GM19463 (cell line): ENCODE data around the gene RESF1.
"Not testable (repeated sequence)": the region's sequence is repeated elsewhere in the genome, so short reads cannot be mapped to it uniquely, and the experiment has no call there.

ENCODE experiments used
- ATAC-seq: cut with Tn5 transposase; IDR thresholded peaks from one replicate; pipeline ENCODE4 v1.9.1; 2021; ENCODE audit warnings: mild to moderate bottlenecking, moderate library complexity; ENCODE audit not compliant: unreplicated experiment

The RESF1 gene, protein sequence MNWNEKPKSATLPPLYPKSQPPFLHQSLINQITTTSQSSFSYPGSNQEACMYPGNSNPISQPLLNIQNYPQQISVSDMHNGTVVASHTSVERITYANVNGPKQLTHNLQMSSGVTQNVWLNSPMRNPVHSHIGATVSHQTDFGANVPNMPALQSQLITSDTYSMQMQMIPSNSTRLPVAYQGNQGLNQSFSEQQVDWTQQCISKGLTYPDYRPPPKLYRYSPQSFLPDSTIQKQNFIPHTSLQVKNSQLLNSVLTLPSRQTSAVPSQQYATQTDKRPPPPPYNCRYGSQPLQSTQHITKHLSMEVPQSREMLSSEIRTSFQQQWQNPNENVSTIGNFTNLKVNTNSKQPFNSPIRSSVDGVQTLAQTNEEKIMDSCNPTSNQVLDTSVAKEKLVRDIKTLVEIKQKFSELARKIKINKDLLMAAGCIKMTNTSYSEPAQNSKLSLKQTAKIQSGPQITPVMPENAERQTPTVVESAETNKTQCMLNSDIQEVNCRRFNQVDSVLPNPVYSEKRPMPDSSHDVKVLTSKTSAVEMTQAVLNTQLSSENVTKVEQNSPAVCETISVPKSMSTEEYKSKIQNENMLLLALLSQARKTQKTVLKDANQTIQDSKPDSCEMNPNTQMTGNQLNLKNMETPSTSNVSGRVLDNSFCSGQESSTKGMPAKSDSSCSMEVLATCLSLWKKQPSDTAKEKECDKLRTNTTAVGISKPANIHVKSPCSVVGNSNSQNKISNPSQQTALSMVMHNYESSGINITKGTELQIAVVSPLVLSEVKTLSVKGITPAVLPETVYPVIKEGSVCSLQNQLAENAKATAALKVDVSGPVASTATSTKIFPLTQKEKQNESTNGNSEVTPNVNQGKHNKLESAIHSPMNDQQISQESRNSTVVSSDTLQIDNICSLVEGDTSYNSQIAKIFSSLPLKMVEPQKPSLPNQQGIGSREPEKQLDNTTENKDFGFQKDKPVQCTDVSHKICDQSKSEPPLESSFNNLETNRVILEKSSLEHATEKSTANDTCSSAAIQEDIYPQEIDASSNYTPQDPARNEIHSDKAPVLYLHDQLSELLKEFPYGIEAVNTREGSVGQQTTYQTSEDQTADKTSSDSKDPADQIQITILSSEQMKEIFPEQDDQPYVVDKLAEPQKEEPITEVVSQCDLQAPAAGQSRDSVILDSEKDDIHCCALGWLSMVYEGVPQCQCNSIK (N-terminal part only)

DNA sequence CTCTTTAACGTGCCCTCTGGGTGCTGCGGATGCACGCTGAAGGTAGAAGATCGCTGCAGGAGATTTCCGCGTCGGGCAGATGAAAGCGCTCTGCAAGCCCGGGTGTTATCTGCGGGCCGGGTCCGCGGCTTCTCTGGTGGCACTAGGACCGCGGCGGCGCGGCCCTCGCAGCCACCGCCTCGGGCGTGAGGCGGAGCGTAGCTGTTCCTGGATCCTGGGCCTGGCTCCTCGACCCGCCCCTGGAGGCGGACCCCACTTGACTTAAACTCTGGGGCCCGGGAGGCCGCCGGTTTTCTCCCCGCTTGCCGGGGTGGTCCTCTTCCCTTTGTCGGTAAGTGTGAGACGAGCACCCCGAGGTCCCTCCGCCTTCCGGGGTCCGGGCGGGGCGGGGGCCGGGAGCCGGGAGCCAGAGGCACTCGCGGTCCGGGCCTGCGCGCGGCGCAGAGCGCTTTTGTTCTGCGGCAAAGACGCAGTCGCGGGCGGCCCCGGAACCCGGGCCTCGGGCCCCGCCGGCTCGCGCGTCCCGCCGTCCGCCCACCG is at the start of gene RESF1:
Gene RESF1, plus strand, starts transcription at position 255 of the 540 bp plus-strand sequence. CDS start 21,541 bp downstream, outside the sequence.
- ATAC-seq, result peak; percentile 93

DNA sequence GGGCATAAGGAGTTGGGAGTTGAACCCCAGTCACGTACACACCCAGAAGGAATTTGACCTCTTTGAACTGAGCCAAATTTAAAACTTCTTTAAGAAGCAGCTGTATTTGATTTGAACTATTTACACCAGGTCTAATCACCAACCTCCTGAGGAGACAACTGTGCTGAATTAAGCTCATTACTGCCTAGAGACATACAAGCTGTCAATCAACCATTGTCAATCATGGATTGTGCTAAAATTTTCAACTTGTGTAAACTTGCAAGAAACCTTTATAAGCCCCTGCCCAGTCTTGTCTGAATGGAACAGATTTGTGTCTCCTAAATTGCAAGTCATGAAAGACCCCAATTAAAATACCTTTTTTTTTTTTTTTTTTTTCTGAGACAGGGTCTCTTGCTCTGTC is 44.3 kb upstream of the RESF1 start:
- ATAC-seq, result no peak

GRCh38 chr12:31915446-31915845 is 43.8 kb upstream of the RESF1 start:
- no peak for ATAC-seq

DNA sequence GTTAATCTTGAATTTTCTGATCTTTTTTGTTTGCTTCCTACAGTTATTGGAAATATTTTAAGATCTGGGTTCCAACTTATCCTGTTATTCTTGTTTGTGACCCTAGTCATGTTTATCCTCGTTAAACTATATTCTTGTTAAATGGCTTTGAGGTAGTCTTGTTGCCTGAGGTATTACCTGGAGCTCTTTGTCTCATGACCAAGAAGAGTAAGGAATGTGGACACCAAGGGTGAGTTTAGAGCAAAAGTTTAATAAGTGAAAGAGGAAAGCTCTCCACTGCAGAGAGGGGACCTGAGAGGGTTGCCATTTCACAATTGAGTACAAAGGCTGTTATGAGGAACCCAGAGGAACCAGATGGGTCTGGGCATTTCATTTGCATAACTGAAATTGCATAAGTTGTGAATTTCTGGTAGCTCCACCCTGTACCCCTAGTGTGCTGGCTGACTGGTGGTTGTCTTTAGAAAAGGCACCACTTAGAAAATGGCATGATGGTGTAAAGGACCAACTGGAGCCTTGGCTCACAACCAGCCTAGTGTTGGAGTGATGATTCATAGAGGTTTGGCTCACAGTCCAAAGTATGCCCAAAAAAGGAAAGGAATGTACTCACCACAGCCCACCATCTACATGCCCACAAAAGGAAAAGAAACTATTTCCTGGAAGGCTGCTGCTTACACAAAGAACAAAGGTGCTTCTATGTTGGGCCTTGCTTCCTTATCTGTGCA is 36.7 kb upstream of the RESF1 start:
- ATAC-seq, result no peak

- ATAC-seq, result no peak
Measured at GRCh38 chr12:31923063-31923412, 36.2 kb upstream of the RESF1 start.

DNA sequence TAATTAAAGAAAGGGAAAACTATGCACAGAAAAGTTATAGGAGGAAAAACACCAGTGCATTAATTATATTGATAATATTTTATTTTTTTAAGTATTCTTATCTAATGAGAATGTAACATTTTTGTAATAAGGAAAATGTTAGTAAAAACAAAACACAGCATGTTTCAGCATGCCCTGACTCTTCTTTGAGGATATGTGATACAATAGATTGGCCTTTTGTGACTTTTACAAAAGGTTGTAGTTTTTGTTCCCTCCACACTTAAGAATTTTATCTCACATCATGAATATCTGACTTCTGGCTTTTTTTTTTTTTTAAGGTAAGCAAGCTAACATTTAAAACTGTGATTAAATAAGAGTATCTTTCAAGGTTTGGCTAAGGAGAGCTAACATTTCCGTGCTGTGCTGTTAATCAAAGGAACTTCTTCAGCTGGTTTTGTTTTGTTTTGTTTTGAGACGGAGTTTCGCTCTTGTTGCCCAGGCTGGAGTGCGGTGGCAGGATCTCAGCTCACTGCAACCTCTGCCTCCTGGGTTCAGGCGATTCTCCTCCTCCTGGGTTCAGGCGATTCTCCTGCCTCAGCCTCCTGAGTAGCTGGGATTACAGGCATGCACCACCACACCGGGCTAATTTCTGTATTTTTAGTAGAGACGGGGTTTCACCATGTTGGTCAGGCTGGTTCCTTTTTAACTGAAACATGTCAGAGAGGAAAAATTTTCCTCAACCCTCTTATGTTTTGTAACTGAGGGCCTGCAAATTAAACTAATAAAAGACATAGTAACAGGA is 30.8 kb upstream of the RESF1 start:
- no peak for ATAC-seq

DNA sequence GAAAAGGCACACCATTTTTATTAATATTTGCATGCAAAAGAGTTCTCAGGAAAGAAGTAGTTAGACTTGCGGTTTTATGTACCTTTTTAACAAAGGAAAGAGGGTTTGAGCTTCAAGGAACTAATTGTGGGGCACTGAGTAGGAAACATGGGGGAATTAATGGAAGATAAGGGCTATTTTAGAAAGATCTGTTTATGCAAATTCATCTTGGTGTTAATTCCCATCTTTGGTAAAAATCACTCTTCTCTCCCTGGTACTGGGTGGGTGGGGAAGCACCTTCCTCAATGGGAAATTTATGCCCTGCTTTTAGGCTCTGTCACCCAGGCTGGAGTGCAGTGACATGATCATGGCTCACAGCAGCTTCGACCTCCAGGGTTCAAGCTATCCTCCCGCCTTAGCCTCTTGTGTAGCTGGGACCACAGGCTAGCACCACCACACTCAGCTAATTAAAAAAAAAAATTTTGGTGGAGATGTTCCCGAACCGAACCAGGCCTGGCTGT is 30.1 kb upstream of the RESF1 start:
- ATAC-seq, result no peak

DNA sequence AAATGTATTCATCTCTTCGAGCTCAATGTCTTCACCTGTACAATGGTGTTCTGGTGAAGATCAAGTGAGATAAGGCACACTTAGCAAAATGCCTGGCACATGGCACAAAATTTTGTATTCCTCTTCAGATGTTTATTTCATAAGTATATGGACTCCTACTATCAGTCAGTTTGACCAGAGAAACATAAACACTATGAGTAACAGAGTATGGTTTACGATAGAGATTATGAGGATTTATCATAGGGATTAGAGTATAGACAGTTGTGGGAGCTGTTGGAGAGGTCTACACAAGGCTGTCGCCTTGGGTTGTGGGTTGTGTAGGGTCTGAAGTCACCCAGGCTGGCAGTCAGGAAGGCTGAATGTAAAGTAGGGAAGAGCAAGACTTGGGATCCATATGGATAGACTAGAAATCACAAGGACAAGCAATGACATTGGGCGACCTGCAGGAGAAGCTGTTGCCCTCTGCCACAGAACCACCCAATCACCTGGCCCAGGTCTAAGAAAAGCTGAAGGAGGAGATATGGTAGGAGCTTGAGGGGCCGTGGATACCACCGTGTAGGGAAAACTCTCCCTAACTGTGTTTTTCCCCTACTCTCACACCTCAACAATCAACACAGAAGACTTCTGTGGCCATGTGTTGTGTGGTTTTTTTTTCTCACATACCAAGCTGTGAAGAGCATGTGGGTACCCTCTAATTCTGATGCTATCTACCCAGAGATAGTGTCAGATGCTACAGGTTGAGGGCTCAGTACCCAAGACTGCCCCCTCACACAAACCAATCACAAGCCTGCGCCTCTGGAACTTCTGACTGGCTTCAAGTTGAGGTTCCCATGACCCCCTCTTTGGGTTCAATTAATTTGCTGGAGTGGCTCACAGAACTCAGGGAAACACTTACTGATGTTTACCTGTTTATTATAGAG is 27.2 kb upstream of the RESF1 start:
- ATAC-seq, result no peak

- ATAC-seq, result no peak
Measured at GRCh38 chr12:31944299-31944698, 14.9 kb upstream of the RESF1 start.

GRCh38 chr12:31947971-31948370 is 11.2 kb upstream of the RESF1 start:
- ATAC-seq, result no peak

DNA sequence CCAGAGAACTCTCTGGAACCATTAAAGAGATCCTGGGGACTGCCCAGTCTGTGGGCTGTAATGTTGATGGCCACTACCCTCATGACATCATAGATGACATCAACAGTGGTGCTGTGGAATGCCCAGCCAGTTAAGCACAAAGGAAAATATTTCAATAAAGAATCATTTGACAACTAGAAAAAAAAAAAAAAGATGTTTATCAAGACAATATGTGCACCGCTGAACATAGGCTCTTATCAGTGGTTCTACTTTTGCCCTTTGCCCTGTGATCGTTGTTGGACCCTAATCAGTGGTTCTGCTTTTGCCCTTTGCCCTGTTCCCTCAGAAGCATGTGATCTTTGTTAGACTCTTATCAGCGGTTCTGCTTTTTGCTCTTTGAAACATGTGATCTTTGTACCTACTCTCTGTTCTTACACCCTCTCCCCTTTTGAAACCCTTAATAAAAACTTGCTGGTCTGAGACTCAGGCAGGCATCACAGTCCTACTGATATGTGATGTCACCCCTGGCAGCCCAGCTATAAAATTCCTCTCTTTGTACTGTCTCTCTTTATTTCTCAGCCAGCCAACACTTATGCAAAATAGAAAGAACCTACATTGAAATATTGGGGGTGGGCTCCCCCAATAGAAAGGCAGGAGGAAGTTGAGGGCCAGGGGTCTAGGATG is 10.4 kb upstream of the RESF1 start:
- ATAC-seq, result not testable (repeated sequence)

DNA sequence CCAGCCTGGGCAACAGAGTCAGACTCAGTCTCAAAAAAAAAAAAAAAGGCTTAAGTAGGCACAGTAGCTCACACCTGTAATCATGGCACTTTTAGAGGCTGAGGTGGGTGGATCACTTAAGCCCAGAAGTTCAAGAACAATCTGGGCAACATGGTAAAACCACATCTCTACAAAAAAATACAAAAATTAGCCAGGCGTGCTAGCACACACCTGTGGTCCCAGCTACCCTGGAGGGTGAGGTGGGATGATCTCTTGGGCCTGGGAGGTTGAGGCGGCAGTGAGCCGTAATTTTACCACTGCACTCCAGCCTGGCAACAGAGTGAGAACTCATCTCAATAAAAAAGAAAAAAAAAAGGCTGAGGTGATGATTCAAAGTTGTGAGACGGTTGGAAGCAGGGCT is 9.1 kb upstream of the RESF1 start:
- ATAC-seq, result no peak

DNA sequence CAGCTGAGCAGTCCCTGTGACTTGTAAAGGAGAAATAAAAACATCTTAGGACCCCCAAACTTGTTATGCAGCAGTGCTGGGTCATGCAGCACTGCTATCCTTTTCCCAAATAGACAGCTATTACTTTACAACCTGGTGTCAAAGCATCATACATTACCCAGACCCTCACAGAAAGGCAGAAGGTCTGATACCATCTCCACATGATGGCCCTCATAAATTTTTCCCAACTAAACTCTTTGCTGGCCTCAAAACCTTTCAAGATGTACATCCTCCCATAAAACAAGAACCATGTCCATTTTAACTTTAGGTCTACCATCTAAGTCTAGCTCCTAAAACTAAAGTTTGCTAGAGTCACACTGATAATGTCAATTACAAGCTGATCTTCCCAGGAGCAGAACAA is 8.7 kb upstream of the RESF1 start:
- no peak for ATAC-seq

GRCh38 chr12:31951008-31951407 is 8.2 kb upstream of the RESF1 start:
- ATAC-seq, result no peak

DNA sequence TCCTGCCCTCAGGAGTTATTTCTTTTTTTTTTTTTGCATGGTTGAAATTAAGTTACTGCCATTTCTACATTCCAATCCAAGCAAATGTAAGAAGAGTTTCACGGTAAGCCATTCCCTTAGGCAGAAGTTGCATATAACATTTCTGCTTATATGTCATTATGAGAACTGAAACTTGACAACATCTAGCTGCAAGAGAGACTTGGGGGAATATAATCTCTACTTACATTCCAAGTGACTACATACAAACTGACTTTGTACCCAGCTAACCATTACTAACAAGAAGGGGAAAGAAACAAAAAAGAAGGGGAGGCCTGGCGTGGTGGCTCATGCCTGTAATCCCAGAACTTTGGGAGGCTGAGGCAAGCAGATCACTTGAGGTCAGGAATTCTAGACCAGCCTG is 7.3 kb upstream of the RESF1 start:
- ATAC-seq, result no peak

GRCh38 chr12:31952418-31952817 is 6.8 kb upstream of the RESF1 start:
- no peak for ATAC-seq

- no peak for ATAC-seq
Measured at GRCh38 chr12:31954925-31955858, 4.0 kb upstream of the RESF1 start.
